ENCODE data around the gene CEP162.
"Not testable (repeated sequence)": the region's sequence is repeated elsewhere in the genome, so short reads cannot be mapped to it uniquely, and the experiment has no call there.

The CEP162 gene

GRCh38 chr6:84119277-84119676, 108.2 kb downstream of the CEP162 start:
- TF ChIP-seq CTCF (conservative IDR thresholded peaks at IDR 0.05) (peak; percentile 29), ZFX (IDR thresholded peaks at IDR 0.05) (no peak)
- H3K27ac ChIP-seq: no peak overlapping the region

- no peak overlapping the region for H3K27ac ChIP-seq
- TF ChIP-seq ZFX (IDR thresholded peaks at IDR 0.05): no peak
- no peak for TF ChIP-seq CTCF (conservative IDR thresholded peaks at IDR 0.05)
Observed at GRCh38 chr6:84118191-84118590, 109.3 kb downstream of the CEP162 start.

- H3K27ac ChIP-seq: not testable (repeated sequence)
Observed at GRCh38 chr6:84114933-84115594, 112.4 kb downstream of the CEP162 start.

- H3K27ac ChIP-seq: not testable (repeated sequence)
Observed at GRCh38 chr6:84111351-84111750, 116.1 kb downstream of the CEP162 start.

GRCh38 chr6:84107495-84107894, 119.9 kb downstream of the CEP162 start:
- no peak for TF ChIP-seq ZFX (IDR thresholded peaks at IDR 0.05)
- no peak for TF ChIP-seq CTCF (conservative IDR thresholded peaks at IDR 0.05)
- H3K27ac ChIP-seq: no peak overlapping the region

- H3K27ac ChIP-seq: not testable (repeated sequence)
Observed at GRCh38 chr6:84105215-84105924, 122.1 kb downstream of the CEP162 start.

GRCh38 chr6:84103029-84103428, 124.4 kb downstream of the CEP162 start:
- no peak for TF ChIP-seq ZFX (IDR thresholded peaks at IDR 0.05)
- TF ChIP-seq CTCF (conservative IDR thresholded peaks at IDR 0.05): no peak

GRCh38 chr6:84095156-84095555, 132.3 kb downstream of the CEP162 start:
- no peak for TF ChIP-seq ZFX (IDR thresholded peaks at IDR 0.05)

More at GRCh38 chr6:84103029-84103428, 124.4 kb downstream of the CEP162 start:
- no peak overlapping the region for H3K27ac ChIP-seq

GRCh38 chr6:84093441-84094435, 133.7 kb downstream of the CEP162 start:
- no peak overlapping the region for H3K27ac ChIP-seq
- TF ChIP-seq CTCF (conservative IDR thresholded peaks at IDR 0.05): no peak
- no peak for TF ChIP-seq ZFX (IDR thresholded peaks at IDR 0.05)

More at GRCh38 chr6:84095156-84095555, 132.3 kb downstream of the CEP162 start:
- H3K27ac ChIP-seq: no peak overlapping the region

Data from C4-2B (cell line).